Measurements from ENCODE around the gene GBP7.

- TF ChIP-seq CTCF (IDR thresholded peaks at IDR 0.05) (no peak), POLR2A (IDR thresholded peaks at IDR 0.05) (no peak)
These were observed 3.5 kb upstream of the GBP7 start for GRCh38 chr1:89179343-89179742.

Data from lower leg skin (tissue), 3 donors.